ENCODE results near the gene HDAC9.

Gene HDAC9

GRCh38 chr7:18553605-18554003 is 58.1 kb downstream of the HDAC9 start:
- no peak for DNase-seq (ENCODE audit: low read depth in 2 of 2)

- DNase-seq (ENCODE audit: low read depth in 2 of 2) = no peak
Measured at GRCh38 chr7:18555120-18555519, 59.6 kb downstream of the HDAC9 start.

DNA sequence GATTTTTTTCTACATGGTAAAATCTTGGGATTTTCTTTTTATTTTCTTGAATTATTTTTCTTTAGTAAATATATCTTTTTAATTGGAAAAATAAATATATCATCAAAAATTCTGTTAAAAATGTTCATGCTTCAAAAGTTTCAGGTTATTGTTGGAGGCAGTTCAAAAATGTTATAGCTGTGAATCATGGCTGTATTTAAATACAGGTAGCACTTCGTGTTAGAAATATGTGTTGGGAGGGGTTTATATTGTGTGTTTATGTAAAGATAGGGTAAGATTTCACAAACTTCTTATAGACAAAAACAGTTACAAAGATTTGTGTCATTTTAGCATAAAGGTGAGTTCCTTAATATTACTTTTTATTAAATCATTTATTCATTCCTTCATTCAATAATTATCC is 60.4 kb downstream of the HDAC9 start:
- no peak for DNase-seq (ENCODE audit: low read depth in 2 of 2)

GRCh38 chr7:18558503-18558902 is 63.0 kb downstream of the HDAC9 start:
- DNase-seq (ENCODE audit: low read depth in 2 of 2) = no peak

- no peak for DNase-seq (ENCODE audit: low read depth in 2 of 2)
Measured at GRCh38 chr7:18558910-18559309, 63.4 kb downstream of the HDAC9 start.

GRCh38 chr7:18559756-18560155 is 64.2 kb downstream of the HDAC9 start:
- no peak for DNase-seq (ENCODE audit: low read depth in 2 of 2)

- no peak for DNase-seq (ENCODE audit: low read depth in 2 of 2)
Measured at GRCh38 chr7:18564779-18565178, 69.2 kb downstream of the HDAC9 start.

GRCh38 chr7:18565337-18565736 is 69.8 kb downstream of the HDAC9 start:
- DNase-seq (ENCODE audit: low read depth in 2 of 2) = no peak

DNA sequence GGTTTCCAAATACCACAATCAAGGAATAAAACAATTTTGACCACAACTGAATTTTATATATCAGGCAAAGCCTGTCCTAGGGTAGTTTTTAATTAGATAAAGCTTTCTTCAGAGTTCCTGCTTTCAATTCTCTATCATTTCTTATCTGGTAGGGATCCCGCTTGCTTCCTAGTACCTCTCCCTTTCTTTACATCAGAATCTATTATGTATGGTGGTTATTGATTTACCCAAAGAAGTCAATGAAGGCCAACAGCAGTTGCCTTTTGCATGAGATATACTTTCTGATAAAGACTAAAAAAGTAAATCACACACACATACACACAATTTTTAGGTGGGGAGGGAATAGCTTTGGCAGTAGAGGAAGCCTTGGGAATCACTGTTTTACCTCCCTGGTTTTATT is 70.7 kb downstream of the HDAC9 start:
- DNase-seq (ENCODE audit: low read depth in 2 of 2) = no peak

- no peak for DNase-seq (ENCODE audit: low read depth in 2 of 2)
Measured at GRCh38 chr7:18566829-18567228, 71.3 kb downstream of the HDAC9 start.

DNA sequence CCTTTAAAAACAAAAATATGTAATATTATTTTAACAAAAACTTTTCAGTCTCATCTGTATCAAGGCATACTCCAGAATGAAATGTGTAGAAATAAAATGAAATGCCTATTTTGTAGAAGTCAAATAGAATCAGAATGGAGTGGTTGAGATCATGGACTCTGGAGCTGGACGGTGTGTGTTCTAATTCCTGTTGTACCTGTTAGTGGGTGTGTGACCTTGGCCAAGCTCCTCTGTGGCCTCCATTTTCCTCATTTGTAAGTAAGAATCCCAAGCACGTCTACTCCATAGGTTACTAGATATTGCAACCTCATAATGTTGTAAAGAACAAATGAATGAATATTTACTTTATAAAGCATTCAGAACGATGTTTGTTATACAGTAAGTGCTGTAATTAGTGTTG is 74.9 kb downstream of the HDAC9 start:
- no peak for DNase-seq (ENCODE audit: low read depth in 2 of 2)

DNA sequence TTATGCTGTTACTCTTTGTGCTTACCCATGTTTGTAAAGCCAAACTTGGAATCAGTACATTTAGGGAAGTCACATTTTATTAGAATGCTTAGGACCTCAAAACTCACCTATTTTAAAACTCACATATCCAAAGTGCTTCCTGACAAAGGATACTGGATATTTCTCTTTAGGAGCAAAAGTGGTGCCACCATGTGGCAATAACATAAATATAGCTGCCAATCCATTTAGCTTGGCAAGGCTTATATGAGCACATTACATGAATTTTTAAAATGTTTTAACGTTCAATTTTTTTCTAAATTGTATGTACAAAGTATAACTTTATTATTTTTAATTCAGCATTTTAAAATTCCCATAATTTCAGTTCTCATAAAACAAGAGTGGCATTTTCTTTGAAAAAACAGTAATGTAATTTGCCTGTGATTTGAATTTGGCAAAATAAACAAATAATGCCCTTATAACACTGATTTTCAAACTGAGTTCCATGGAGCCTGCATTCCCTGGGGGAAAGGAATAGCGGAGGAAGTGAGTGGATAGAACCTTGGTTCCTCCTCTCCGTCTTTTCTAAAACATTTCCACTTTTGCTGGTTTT is 75.4 kb downstream of the HDAC9 start:
- DNase-seq (ENCODE audit: low read depth in 2 of 2) = no peak

DNA sequence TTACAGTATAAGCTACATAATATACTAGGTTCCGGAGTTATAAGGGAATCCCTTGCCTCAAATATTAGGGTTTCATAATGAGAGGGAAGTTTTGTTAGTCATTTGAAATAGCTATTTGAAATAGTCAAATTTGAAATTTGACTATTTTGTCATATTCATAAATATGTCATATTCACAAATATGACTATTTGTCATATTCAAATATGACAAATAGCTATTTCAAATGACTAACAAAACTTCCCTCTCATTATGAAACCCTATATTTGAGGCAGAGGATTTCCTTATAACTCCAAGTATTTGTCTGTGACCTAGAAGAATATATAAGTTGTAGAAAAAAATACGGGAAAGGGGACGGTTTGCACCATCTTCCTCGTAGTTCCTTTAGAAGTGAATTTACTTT is 76.6 kb downstream of the HDAC9 start:
- DNase-seq (ENCODE audit: low read depth in 2 of 2) = no peak

- DNase-seq (ENCODE audit: low read depth in 2 of 2) = no peak
Measured at GRCh38 chr7:18572885-18573284, 77.3 kb downstream of the HDAC9 start.

DNA sequence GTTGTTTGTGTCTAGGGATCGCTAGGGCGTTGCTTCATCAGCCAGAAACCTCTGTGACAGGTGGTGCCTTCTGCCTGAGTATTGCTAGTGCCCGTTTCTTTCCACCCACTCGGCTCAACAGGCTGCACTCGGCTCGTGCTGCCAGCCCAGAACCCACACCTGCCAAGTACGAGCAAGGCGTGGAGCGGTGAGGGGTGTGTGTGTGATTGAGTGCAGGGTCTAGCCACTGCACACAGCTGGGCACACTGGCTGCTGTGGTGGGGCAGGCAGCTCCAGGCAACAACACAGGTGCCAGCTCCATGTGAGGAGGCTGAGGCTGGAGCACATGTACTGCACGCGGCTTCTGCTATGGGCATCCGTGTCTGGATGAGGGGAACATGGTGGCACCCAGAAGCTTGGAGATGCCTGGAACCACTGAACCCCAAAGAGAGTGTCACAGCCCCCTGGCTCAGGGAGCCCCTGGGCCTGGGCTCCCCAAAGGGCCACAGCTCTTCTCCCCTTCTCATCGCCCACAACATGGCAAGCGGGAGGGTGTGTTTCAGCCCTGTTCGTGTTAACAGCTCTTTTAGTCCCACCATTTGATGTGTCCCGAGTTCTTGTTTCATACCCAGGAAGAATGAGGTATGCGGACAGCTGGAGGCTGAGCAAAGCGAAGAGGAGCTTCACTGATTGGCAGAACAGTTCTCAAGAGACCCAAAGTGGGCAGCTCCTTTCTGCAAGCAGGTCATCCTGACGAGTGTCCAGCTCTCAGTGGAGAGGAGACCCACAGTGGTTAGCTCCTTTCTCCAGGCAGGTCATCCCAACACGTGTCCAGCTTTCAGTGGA is 78.1 kb downstream of the HDAC9 start:
- DNase-seq (ENCODE audit: low read depth in 2 of 2) = no peak

GRCh38 chr7:18574235-18574540 is 78.6 kb downstream of the HDAC9 start:
- no peak for DNase-seq (ENCODE audit: low read depth in 2 of 2)

DNA sequence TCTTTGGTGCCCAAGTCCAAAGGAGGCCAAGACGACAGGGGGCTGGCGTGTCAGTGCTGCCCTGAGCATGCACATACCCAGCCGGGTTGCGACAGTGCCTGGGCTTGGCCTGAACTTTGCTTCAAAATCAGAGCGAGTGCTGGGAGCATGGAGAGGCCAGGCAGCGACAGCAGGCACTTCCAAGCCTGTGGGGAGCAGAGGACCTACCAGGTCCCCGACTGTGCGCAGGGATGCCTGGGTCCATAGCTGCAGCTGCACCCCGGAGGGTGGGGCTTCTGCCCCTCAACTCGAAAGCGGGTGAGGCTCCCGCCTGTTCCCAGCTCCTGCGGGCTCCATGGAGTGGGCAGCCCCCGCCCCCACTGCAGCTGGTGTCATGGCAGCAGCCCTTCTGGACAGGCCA is 79.1 kb downstream of the HDAC9 start:
- DNase-seq (ENCODE audit: low read depth in 2 of 2) = no peak

DNA sequence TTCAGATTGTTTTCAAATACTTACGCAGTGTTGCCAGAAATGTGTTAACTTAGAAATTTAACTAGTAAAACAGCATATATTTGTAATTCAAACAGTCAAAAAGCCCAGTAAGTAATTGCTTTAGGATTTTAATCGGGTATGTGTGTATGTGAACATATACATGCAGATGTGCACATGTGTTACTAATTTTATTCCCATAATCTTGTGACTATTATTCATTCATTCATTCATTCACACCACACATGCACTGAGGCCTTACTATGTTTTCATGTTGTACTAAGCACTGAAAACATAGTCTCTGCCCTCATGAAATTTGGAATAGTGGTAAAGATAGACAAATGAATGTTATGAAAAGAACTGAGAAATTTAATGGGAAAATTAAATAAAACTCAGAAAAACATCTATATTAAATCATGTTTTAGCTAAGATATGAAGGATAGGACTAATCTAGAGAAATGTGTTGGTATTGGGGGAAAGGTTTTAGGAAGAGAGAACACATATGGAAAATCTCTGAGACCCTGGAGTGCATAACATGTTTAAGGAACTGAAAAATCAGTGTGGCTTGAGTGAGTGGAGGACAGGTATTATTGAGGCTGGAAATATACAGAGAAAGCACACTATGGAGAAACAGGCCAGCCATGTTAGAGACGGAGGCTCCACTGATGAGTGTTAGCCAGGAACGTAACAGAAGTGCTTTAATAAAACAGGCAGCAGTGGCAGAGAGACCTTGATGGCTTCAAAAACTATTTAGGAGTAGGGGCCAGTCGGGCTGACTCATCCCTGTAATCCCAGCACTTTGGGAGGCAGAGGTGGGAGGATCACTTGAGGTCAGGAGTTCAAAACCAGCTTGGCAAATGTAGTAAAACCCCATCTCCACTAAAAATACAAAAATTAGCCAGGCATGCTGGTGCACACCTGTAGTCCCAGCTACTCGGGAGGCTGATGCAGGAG is 80.3 kb downstream of the HDAC9 start:
- no peak for DNase-seq (ENCODE audit: low read depth in 2 of 2)

GRCh38 chr7:18577096-18577771 is 81.7 kb downstream of the HDAC9 start:
- no peak for DNase-seq (ENCODE audit: low read depth in 2 of 2)

DNA sequence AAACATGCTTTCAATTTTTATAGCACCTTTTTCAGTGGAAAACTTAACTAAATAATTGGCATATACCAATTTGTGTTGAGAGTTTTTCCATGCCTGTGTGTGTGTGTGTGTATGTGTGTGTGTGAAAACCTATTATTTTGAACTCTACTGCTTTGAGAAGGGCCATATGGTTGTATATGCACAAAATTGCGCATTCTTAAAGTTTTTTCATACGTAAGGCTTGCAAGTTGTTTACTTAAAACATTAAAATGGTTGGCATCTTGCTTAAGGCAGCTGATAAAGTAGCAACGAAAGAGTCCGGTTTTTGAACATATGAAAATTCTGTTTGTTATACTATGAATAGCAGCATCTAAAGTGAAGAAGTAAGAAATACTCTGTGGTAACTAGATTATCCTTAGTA is 84.1 kb downstream of the HDAC9 start:
- DNase-seq (ENCODE audit: low read depth in 2 of 2) = no peak

DNA sequence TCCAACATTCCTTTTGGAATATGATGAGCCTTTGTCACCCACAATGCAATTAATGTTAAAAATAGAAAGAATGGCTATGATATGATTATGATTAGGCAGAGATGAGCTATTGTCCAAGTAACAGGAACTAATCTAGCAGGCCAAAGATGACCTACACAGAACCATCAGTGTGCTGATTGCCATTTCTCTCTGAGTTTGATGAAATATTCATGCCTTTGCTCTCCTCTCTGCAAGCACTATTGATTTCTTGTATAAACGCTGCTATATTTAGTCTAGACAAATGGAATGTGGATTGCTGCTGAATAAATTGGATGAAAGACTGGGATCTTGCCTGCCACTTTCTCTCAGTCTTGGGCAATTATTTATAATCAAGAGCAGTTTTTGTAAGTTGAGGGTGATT is 85.4 kb downstream of the HDAC9 start:
- no peak for DNase-seq (ENCODE audit: low read depth in 2 of 2)

- DNase-seq (ENCODE audit: low read depth in 2 of 2) = no peak
Measured at GRCh38 chr7:18583305-18583704, 87.8 kb downstream of the HDAC9 start.

Data from activated CD8-positive, alpha-beta memory T cell treated with anti-CD3 and anti-CD28 coated beads for 4 hours (primary cell).